ENCODE data around the gene PTGS1. TPM values are rescaled to one million over a fixed set of nuclear protein-coding genes. Genes with fewer than 3 reads are reported as not detected.
"Not testable (repeated sequence)": the region's sequence is repeated elsewhere in the genome, so short reads cannot be mapped to it uniquely, and the experiment has no call there.

PTGS1 gene
- total RNA-seq, 1 experiment from 2014 or later: 2.6 TPM

- DNase-seq (ENCODE audit: low read depth): no peak
- in situ Hi-C loops (cut with HindIII; ENCODE audit: low pct_unique_long_range_greater_than_20kb, low sequenced_read_pairs): no loop called here
Observed at GRCh38 chr9:122342323-122343050, 28.3 kb upstream of the PTGS1 start.

- in situ Hi-C loops (cut with HindIII; ENCODE audit: low pct_unique_long_range_greater_than_20kb, low sequenced_read_pairs): no loop called here
- no peak for DNase-seq (ENCODE audit: low read depth)
Observed at GRCh38 chr9:122346478-122347347, 24.1 kb upstream of the PTGS1 start.

- in situ Hi-C loops (cut with HindIII; ENCODE audit: low pct_unique_long_range_greater_than_20kb, low sequenced_read_pairs): no loop called here
- no peak for DNase-seq (ENCODE audit: low read depth)
Observed at GRCh38 chr9:122347348-122348287, 23.2 kb upstream of the PTGS1 start.

- no peak for DNase-seq (ENCODE audit: low read depth)
- in situ Hi-C loops (cut with HindIII; ENCODE audit: low pct_unique_long_range_greater_than_20kb, low sequenced_read_pairs): no loop called here
Observed at GRCh38 chr9:122348288-122348777, 22.5 kb upstream of the PTGS1 start.

- DNase-seq (ENCODE audit: low read depth): no peak
- in situ Hi-C loops (cut with HindIII; ENCODE audit: low pct_unique_long_range_greater_than_20kb, low sequenced_read_pairs): no loop called here
Observed at GRCh38 chr9:122348791-122349190, 22.0 kb upstream of the PTGS1 start.

GRCh38 chr9:122349201-122349600 is 21.6 kb upstream of the PTGS1 start:
- in situ Hi-C loops (cut with HindIII; ENCODE audit: low pct_unique_long_range_greater_than_20kb, low sequenced_read_pairs): no loop called here
- no peak for DNase-seq (ENCODE audit: low read depth)

GRCh38 chr9:122350577-122351355 is 20.1 kb upstream of the PTGS1 start:
- peak; percentile 66 for DNase-seq (ENCODE audit: low read depth)
- in situ Hi-C loops (cut with HindIII; ENCODE audit: low pct_unique_long_range_greater_than_20kb, low sequenced_read_pairs): no loop called here

- in situ Hi-C loops (cut with HindIII; ENCODE audit: low pct_unique_long_range_greater_than_20kb, low sequenced_read_pairs): no loop called here
- no peak for DNase-seq (ENCODE audit: low read depth)
Observed at GRCh38 chr9:122354536-122355199, 16.2 kb upstream of the PTGS1 start.

- in situ Hi-C loops (cut with HindIII; ENCODE audit: low pct_unique_long_range_greater_than_20kb, low sequenced_read_pairs): no loop called here
- no peak for DNase-seq (ENCODE audit: low read depth)
Observed at GRCh38 chr9:122355336-122355875, 15.4 kb upstream of the PTGS1 start.

- DNase-seq (ENCODE audit: low read depth): no peak
- in situ Hi-C loops (cut with HindIII; ENCODE audit: low pct_unique_long_range_greater_than_20kb, low sequenced_read_pairs): no loop called here
Observed at GRCh38 chr9:122356627-122357026, 14.2 kb upstream of the PTGS1 start.

GRCh38 chr9:122360891-122361290 is 9.9 kb upstream of the PTGS1 start:
- in situ Hi-C loops (cut with HindIII; ENCODE audit: low pct_unique_long_range_greater_than_20kb, low sequenced_read_pairs): no loop called here
- no peak for DNase-seq (ENCODE audit: low read depth)

- DNase-seq (ENCODE audit: low read depth); in situ Hi-C loops (cut with HindIII; ENCODE audit: low pct_unique_long_range_greater_than_20kb, low sequenced_read_pairs): not testable (repeated sequence)
Observed at GRCh38 chr9:122363131-122363530, 7.7 kb upstream of the PTGS1 start.

GRCh38 chr9:122364117-122364782 is 6.6 kb upstream of the PTGS1 start:
- in situ Hi-C loops (cut with HindIII; ENCODE audit: low pct_unique_long_range_greater_than_20kb, low sequenced_read_pairs): no loop called here
- DNase-seq (ENCODE audit: low read depth): no peak

GRCh38 chr9:122364783-122365150 is 6.1 kb upstream of the PTGS1 start:
- in situ Hi-C loops (cut with HindIII; ENCODE audit: low pct_unique_long_range_greater_than_20kb, low sequenced_read_pairs): no loop called here
- no peak for DNase-seq (ENCODE audit: low read depth)

GRCh38 chr9:122366074-122366660 is 4.7 kb upstream of the PTGS1 start:
- DNase-seq (ENCODE audit: low read depth): no peak
- in situ Hi-C loops (cut with HindIII; ENCODE audit: low pct_unique_long_range_greater_than_20kb, low sequenced_read_pairs): no loop called here

GRCh38 chr9:122367065-122367464 is 3.8 kb upstream of the PTGS1 start:
- DNase-seq (ENCODE audit: low read depth): no peak
- in situ Hi-C loops (cut with HindIII; ENCODE audit: low pct_unique_long_range_greater_than_20kb, low sequenced_read_pairs): no loop called here
